GM06990 (cell line): Measurements from ENCODE around the gene RSRC1.

Experiments used
- DNase-seq: peaks from one replicate; pipeline ENCODE4 v3.0.0-alpha.2; 2011; ENCODE audit not compliant: insufficient read length; ENCODE audit errors: extremely low read depth
- H3K27me3 ChIP-seq: replicated peaks from 2 replicates; pipeline ENCODE4 v1.6.0; 2011; ENCODE audit warnings: low read length; ENCODE audit not compliant: control insufficient read depth, insufficient read depth
- H3K36me3 ChIP-seq: 2 replicates; pipeline ENCODE4 v1.5.1; 2011; ENCODE audit warnings: low read length; ENCODE audit not compliant: control insufficient read depth, insufficient read depth
- H3K4me3 ChIP-seq: replicated peaks from 2 replicates; pipeline ENCODE4 v1.5.1; 2011; ENCODE audit warnings: low read depth, mild to moderate bottlenecking, control low read depth, low read length
- CTCF ChIP-seq: IDR thresholded peaks from 2 replicates; pipeline ENCODE4 v1.5.1; 2011; ENCODE audit warnings: low read length, control low read depth, mild to moderate bottlenecking, inconsistent platforms; ENCODE audit not compliant: insufficient read depth, poor library complexity, severe bottlenecking

Gene RSRC1

GRCh38 chr3:158470944-158471638, 361.2 kb downstream of the RSRC1 start:
- H3K27me3 ChIP-seq, result no peaks in the 10 kb centered on the region
- no peak for TF ChIP-seq CTCF
- no peak for DNase-seq
- H3K36me3 ChIP-seq, result no peaks in the 10 kb centered on the region
- no peak overlapping the region for H3K4me3 ChIP-seq

GRCh38 chr3:158471639-158472294, 361.9 kb downstream of the RSRC1 start:
- no peaks in the 10 kb centered on the region for H3K36me3 ChIP-seq
- no peak overlapping the region for H3K4me3 ChIP-seq
- no peaks in the 10 kb centered on the region for H3K27me3 ChIP-seq
- no peak for DNase-seq
- TF ChIP-seq CTCF, result no peak

GRCh38 chr3:158479051-158479450, 369.2 kb downstream of the RSRC1 start:
- no peak overlapping the region for H3K4me3 ChIP-seq
- no peak for TF ChIP-seq CTCF
- no peaks in the 10 kb centered on the region for H3K36me3 ChIP-seq
- H3K27me3 ChIP-seq, result no peaks in the 10 kb centered on the region
- no peak for DNase-seq

- Histone ChIP-seq H3K36me3 (no peaks in the 10 kb centered on the region), H3K4me3 (no peak overlapping the region), H3K27me3 (no peaks in the 10 kb centered on the region)
- DNase-seq, result no peak
- no peak for TF ChIP-seq CTCF
These were observed 373.9 kb downstream of the RSRC1 start for GRCh38 chr3:158483701-158484235.

GRCh38 chr3:158486200-158486599, 376.3 kb downstream of the RSRC1 start:
- no peak overlapping the region for H3K4me3 ChIP-seq

More at GRCh38 chr3:158486200-158486599, 376.3 kb downstream of the RSRC1 start:
- TF ChIP-seq CTCF, result no peak
- H3K36me3 ChIP-seq, result no peaks in the 10 kb centered on the region
- DNase-seq, result no peak
- no peaks in the 10 kb centered on the region for H3K27me3 ChIP-seq
